Endodermal cell (in vitro differentiated cells): ENCODE data around the gene DLL1. TPM values are rescaled to one million over a fixed set of nuclear protein-coding genes. Genes with fewer than 3 reads are reported as not detected.
"Not testable (repeated sequence)": the region's sequence is repeated elsewhere in the genome, so short reads cannot be mapped to it uniquely, and the experiment has no call there.

Source experiments
- DNase-seq: peaks from one replicate; pipeline ENCODE4 v3.0.0-alpha.2; 2017
- H3K27ac ChIP-seq: 2 replicates; pipeline ENCODE4 v1.5.1; 2013; ENCODE audit warnings: mild to moderate bottlenecking, low read depth, low read length, moderate library complexity
- H3K27me3 ChIP-seq: 2 replicates; pipeline ENCODE4 v1.6.1; 2013; ENCODE audit warnings: mild to moderate bottlenecking, low read length, moderate library complexity; ENCODE audit not compliant: insufficient read depth, control insufficient read depth, poor library complexity, severe bottlenecking
- H3K36me3 ChIP-seq: 2 replicates; pipeline ENCODE4 v1.7.0; 2013; ENCODE audit warnings: mild to moderate bottlenecking, low read length, moderate library complexity; ENCODE audit not compliant: control insufficient read depth, insufficient read depth
- H3K4me1 ChIP-seq: one replicate; pipeline ENCODE4 v1.7.0; 2013; ENCODE audit warnings: low read length; ENCODE audit not compliant: control insufficient read depth, insufficient read depth
- H3K4me3 ChIP-seq: 2 replicates; pipeline ENCODE4 v1.5.1; 2013; ENCODE audit warnings: mild to moderate bottlenecking, low read length, moderate library complexity
- H3K9ac ChIP-seq: 2 replicates; pipeline ENCODE4 v1.6.1; 2013; ENCODE audit warnings: mild to moderate bottlenecking, low read length, moderate library complexity; ENCODE audit not compliant: poor library complexity, severe bottlenecking; ENCODE audit errors: extremely low read depth
- H3K9me3 ChIP-seq: 2 replicates; pipeline ENCODE4 v1.6.1; 2013; ENCODE audit warnings: mild to moderate bottlenecking, low read length, moderate library complexity; ENCODE audit not compliant: control insufficient read depth
- H3K27ac Mint-ChIP-seq: 2 replicates; pipeline ENCODE4 v1.8.0; 2020; ENCODE audit warnings: mixed read lengths
- H3K27me3 Mint-ChIP-seq: 2 replicates; pipeline ENCODE4 v1.8.0; 2021; ENCODE audit warnings: mild to moderate bottlenecking, mixed read lengths; ENCODE audit not compliant: insufficient read depth
- H3K36me3 Mint-ChIP-seq: 2 replicates; pipeline ENCODE4 v1.8.0; 2020; ENCODE audit warnings: low read depth, mixed read lengths
- H3K4me1 Mint-ChIP-seq: 2 replicates; pipeline ENCODE4 v1.8.0; 2020; ENCODE audit warnings: mixed read lengths
- H3K4me3 Mint-ChIP-seq: 2 replicates; pipeline ENCODE4 v1.8.0; 2020; ENCODE audit warnings: mild to moderate bottlenecking, moderate library complexity, mixed read lengths
- H3K9me3 Mint-ChIP-seq: 2 replicates; pipeline ENCODE4 v1.8.0; 2020; ENCODE audit warnings: mild to moderate bottlenecking, mixed read lengths
- WGBS, 2 experiments: methylation state at CpG; one replicate each; pipeline versions ENCODE4 v1.1.5 to v1.1.7; 2013; ENCODE audit warnings: missing lambda C conversion rate in 2 of 2, mixed read lengths in 1 of 2; ENCODE audit not compliant: insufficient coverage in 1 of 2, insufficient read length in 1 of 2; 5-methylcytosine and 5-hydroxymethylcytosine counted together
- long read RNA-seq, 4 experiments: library from polyadenylated mRNA in 2 of 4; library from RNA in 1 of 4; library from capped mRNA in 1 of 4; stranded (forward) in 3 of 4; unstranded in 1 of 4; transcript quantifications; one replicate each; pipeline ENCODE4 v2.0.0, GENCODE V29; 2020 to 2021; ENCODE audit warnings: inconsistent platforms in 1 of 4
- polyA plus RNA-seq, 2 experiments: library from polyadenylated mRNA; stranded (reverse); fragments of 50-300 nt; gene quantifications; one replicate each; pipeline ENCODE4 v1.2.3, GENCODE V29; 2013
- total RNA-seq, 2 donors: library from RNA; stranded (reverse); fragmentation: NEBNext Ultra II Directional in 1 of 2; extraction: Animal tissue kit (Norgen Biotek cat#: 25700) in 1 of 2; gene quantifications; 2 replicates in 1 of 2; 3 replicates in 1 of 2; pipeline ENCODE4 v1.2.1, GENCODE V29; 2021
- TF ChIP-seq, protein P1 (sequence below): fragments of 200-600 bp; sonication (generic); conservative IDR thresholded peaks from 2 replicates; pipeline ENCODE4 v1.5.0; 2021; ENCODE audit warnings: antibody characterized with exemption, mild to moderate bottlenecking

The DLL1 gene
- total RNA-seq: 1 to 10 TPM; 3.1 to 3.6 TPM
- 79.0 TPM for polyA plus RNA-seq (2013, experiment 1 of 2)
- 59.5 TPM for polyA plus RNA-seq (2013, experiment 2 of 2)
- long read RNA-seq, experiment 1, partial matches to known transcripts: 1 of 2 reads
- long read RNA-seq, experiment 1, other reads (novel, unspliced or antisense): 0 of 2 reads
- long read RNA-seq, experiment 2, partial matches to known transcripts: 5 of 7 reads
- long read RNA-seq, experiment 2, other reads (novel, unspliced or antisense): 2 of 7 reads
- long read RNA-seq, experiment 3, transcript DLL1-201 (11 exons, 3,174 nt): major isoform, 9 of 25 reads
- long read RNA-seq, experiment 3, partial matches to known transcripts: 1 of 25 reads
- long read RNA-seq, experiment 3, other reads (novel, unspliced or antisense): 15 of 25 reads
- long read RNA-seq, experiment 4: 0 reads

- DNase-seq: peak; percentile 88
- H3K36me3 Mint-ChIP-seq: peaks cover 6% of the 10 kb centered on the region
These were observed at the start of gene DLL1 for GRCh38 chr6:170290296-170291128. DLL1 (minus strand) TSS chr6:170291078; CDS start chr6:170290139, 939 bp downstream.

DNA sequence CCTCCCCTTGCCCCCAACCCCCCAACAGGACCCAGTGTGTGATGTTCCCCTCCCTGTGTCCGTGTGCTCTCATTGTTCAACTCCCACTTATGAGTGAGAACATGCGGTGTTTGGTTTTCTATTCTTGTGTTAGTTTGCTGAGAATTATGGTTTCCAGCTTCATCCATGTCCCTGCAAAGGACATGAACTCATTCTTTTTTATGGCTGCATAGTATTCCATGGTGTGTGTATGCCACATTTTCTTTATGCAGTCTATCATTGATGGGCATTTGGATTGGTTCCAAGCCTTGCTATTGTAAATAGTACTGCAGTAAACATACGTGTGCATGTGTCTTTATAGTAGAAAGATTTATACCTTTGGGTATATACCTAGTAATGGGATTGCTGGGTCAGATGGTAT lies 44.3 kb upstream of the DLL1 start:
- Mint-ChIP-seq H3K36me3 (peaks cover 59% of the 10 kb centered on the region), H3K9me3 (peaks cover 16% of the 10 kb centered on the region)
- not testable (repeated sequence) for H3K27me3 ChIP-seq, DNase-seq, H3K4me3 Mint-ChIP-seq, H3K27ac ChIP-seq, H3K4me1 Mint-ChIP-seq, H3K4me1 ChIP-seq, H3K4me3 ChIP-seq, H3K27ac Mint-ChIP-seq, H3K9me3 ChIP-seq, H3K27me3 Mint-ChIP-seq, H3K9ac ChIP-seq
- H3K36me3 ChIP-seq: peaks cover 32% of the 10 kb centered on the region
- WGBS, 2 experiments: 100% methylated on average over 2 of the region's 3 CpGs; no CpG with 5 or more reads in 1 of the 2 experiments

More at GRCh38 chr6:170290296-170291128, at the start of gene DLL1:
- no peak within 1 kb of the TSS for H3K27ac Mint-ChIP-seq
- Histone ChIP-seq H3K27me3 (peaks cover 96% of the 10 kb centered on the region), H3K9ac (no peak within 1 kb of the TSS), H3K9me3 (no peaks in the 10 kb centered on the region), H3K27ac (peak within 1 kb of the TSS; percentile 97), H3K36me3 (no peaks in the 10 kb centered on the region), H3K4me3 (peak within 1 kb of the TSS; percentile 75), H3K4me1 (peaks cover 16% of the 10 kb centered on the region)
- TF ChIP-seq, protein P1, sequence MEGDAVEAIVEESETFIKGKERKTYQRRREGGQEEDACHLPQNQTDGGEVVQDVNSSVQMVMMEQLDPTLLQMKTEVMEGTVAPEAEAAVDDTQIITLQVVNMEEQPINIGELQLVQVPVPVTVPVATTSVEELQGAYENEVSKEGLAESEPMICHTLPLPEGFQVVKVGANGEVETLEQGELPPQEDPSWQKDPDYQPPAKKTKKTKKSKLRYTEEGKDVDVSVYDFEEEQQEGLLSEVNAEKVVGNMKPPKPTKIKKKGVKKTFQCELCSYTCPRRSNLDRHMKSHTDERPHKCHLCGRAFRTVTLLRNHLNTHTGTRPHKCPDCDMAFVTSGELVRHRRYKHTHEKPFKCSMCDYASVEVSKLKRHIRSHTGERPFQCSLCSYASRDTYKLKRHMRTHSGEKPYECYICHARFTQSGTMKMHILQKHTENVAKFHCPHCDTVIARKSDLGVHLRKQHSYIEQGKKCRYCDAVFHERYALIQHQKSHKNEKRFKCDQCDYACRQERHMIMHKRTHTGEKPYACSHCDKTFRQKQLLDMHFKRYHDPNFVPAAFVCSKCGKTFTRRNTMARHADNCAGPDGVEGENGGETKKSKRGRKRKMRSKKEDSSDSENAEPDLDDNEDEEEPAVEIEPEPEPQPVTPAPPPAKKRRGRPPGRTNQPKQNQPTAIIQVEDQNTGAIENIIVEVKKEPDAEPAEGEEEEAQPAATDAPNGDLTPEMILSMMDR: no peak
- peaks cover 89% of the 10 kb centered on the region for H3K27me3 Mint-ChIP-seq
- H3K4me1 Mint-ChIP-seq: peaks cover 32% of the 10 kb centered on the region
- 0% methylated on average over 16 to 80 of the region's 83 CpGs for WGBS, 2 experiments
- peak within 1 kb of the TSS; percentile 69 for H3K4me3 Mint-ChIP-seq
- H3K9me3 Mint-ChIP-seq: no peaks in the 10 kb centered on the region

DNA sequence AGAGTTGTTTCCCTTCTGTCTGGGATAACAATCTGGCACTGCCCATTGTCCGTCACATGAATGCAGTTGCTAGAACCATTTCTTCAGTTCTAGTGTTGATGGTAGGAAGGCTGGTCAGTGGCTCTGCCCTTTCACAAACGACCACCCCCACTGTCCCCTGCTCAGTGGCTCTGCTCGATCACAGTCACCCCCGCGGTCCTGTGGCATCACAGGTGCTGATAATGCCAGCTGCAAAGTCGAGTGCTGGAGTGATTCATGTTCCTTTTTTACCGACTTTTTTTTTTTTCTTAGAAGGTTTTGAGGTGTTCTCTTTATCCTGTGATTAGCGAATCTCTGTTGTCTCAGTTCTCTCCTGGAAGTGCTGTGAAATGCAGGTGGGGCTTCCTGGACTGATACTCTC lies 38.4 kb upstream of the DLL1 start:
- Histone ChIP-seq H3K36me3 (peaks cover 56% of the 10 kb centered on the region), H3K27me3 (no peaks in the 10 kb centered on the region), H3K4me1 (no peaks in the 10 kb centered on the region), H3K9me3 (no peaks in the 10 kb centered on the region), H3K9ac (no peak overlapping the region), H3K4me3 (no peak overlapping the region), H3K27ac (no peak overlapping the region)
- Mint-ChIP-seq H3K36me3 (peaks cover 59% of the 10 kb centered on the region), H3K27ac (no peak overlapping the region), H3K4me1 (no peaks in the 10 kb centered on the region), H3K4me3 (no peak overlapping the region), H3K27me3 (no peaks in the 10 kb centered on the region), H3K9me3 (no peaks in the 10 kb centered on the region)
- TF ChIP-seq, protein P1: no peak
- WGBS, 2 experiments: 96 to 100% methylated on average over 7 to 8 of the region's 8 CpGs
- no peak for DNase-seq
